Measurements from ENCODE around the gene POLD4.

DNA sequence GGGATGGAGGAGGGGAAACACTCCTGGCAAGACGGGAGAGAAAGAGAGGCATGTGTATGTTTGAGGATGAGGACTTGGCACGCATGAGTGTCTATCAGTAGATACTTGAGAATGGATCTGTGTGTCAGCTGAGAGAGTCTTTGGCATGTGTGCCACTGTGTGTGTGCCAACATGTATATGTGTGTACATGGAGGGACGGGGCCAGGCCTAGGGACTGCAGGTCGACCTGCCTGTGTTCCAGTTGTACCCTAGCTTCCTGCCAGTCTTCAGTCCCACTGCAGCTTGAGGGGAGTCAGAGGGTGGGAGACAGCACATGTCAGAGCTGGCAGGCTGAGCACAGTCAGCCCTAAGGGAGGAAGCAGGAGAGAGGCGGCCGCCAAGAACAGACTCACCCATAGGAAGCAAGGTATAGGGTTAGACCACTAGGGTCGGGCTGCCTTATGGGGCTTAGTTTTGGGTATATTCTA is 14.4 kb upstream of the POLD4 start:
- no peak for TF ChIP-seq SP1 (IDR thresholded peaks at IDR 0.05)
- no peak for TF ChIP-seq NFRKB (IDR thresholded peaks at IDR 0.05)
- TF ChIP-seq BHLHE40 (IDR thresholded peaks at IDR 0.05; ENCODE audit: borderline replicate concordance): no peak
- TF ChIP-seq FOXK2 (IDR thresholded peaks at IDR 0.05): no peak
- TF ChIP-seq SUZ12 (IDR thresholded peaks at IDR 0.05): no peak
- no peak for TF ChIP-seq L3MBTL2 (conservative IDR thresholded peaks at IDR 0.05)
- no peak for TF ChIP-seq FOXA1 (IDR thresholded peaks at IDR 0.05)
- TF ChIP-seq, protein P1, sequence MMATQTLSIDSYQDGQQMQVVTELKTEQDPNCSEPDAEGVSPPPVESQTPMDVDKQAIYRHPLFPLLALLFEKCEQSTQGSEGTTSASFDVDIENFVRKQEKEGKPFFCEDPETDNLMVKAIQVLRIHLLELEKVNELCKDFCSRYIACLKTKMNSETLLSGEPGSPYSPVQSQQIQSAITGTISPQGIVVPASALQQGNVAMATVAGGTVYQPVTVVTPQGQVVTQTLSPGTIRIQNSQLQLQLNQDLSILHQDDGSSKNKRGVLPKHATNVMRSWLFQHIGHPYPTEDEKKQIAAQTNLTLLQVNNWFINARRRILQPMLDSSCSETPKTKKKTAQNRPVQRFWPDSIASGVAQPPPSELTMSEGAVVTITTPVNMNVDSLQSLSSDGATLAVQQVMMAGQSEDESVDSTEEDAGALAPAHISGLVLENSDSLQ (IDR thresholded peaks at IDR 0.05): no peak
- TF ChIP-seq FOXM1 (IDR thresholded peaks at IDR 0.05; ENCODE audit: borderline replicate concordance): no peak
- TF ChIP-seq ZNF384 (IDR thresholded peaks at IDR 0.05): no peak

Data from HEK293T (cell line).